HG02840 (cell line): ENCODE results near the gene GTF3C4.
"Not testable (repeated sequence)": the region's sequence is repeated elsewhere in the genome, so short reads cannot be mapped to it uniquely, and the experiment has no call there.

ENCODE experiments used
- ATAC-seq: cut with Tn5 transposase; IDR thresholded peaks from one replicate; pipeline ENCODE4 v1.9.1; 2021; ENCODE audit warnings: mild to moderate bottlenecking, moderate library complexity, moderate number of reproducible peaks; ENCODE audit not compliant: unreplicated experiment, low FRiP score

Gene GTF3C4

DNA sequence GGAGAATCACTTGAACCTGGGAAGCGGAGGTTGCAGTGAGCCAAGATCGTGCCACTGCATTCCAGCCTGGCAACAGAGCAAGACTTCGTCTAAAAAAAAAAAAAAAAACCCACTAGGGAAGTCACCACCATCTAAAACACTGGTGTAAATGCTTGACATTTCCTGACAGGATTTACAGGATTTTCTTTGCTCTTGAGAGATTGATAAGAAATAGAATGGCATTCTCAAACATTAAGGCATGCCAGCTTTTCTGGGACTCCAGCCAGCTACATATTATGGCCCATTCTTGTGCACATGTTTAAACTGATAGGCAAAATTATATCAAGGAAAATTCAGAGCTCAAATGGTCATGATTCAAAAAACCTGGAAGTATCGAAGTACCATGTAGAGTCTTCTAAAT is 28.7 kb downstream of the GTF3C4 start:
- no peak for ATAC-seq

DNA sequence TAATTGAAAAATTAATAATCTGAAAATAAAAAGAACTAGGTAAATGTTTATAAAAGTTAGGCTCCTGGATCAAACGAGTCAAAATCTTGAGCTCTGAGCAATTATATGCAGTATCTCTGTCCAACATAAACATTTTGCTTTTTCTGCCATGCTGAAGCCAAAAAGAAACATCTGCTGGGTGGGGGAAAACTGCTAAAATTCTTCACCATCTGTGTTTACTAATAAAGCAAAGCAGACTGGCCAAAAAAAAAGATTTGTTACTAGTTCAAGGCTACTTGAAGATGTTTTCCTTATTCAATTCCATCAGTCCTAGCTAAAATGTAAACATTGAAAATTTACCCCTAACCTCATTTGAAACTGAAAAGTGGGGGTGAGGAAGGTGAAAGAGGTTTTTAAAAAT is 29.7 kb downstream of the GTF3C4 start:
- ATAC-seq: no peak

DNA sequence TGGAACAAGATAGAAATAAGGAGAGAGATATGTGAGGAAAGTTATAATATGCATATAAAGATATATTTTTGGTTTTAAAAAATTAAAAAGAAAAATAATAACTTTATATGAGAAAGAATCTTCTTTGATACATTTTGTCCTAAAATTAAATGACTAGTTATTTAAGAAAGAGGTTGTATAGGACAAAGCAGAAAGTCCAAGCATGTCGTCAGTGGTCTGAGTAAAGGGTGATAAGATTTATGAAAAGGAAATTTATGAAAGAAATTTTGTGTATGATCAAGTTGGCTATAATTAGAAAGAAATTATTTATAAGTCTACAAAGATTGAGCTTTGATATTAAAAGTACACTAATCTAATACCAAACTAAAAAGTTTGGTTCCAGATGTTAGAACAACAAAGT is 32.0 kb downstream of the GTF3C4 start:
- no peak for ATAC-seq

DNA sequence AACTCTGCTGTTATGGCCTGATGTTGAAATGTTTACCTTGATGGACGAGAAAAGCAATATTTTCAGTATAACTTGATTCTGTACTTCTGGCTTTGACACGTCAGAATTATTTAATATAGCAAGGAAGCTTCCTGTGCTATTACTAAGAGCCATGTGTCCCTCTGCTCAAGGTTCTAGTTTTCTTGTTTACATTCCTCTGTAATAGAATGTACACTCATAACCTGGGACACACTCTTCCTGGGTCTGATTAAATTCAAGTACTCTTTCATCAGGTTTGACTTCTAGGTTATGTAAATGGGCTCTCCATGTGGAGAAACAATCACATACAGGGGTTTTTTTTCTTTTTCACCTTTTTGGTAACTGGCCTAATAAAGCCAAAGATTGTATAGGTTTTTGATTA is 33.1 kb downstream of the GTF3C4 start:
- no peak for ATAC-seq

DNA sequence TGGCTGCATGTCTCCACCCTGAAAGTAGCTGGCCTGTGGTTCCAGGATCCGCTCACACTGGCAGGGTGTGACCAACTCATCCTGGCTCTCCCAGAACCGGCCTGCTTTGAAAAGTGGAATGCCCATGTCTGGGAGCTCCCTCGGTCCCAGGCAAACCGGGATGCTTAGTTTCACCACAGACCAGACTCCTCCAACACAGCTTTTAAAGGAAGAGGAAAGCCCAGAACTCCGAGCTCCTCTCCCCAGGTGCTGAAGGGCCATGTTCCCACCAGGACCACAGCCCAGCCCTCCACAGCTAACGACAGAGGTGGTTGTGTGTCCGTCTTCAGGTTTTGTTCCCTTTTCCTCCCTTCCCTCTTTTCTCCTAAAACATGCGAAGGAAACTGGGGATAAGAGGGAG is 38.0 kb downstream of the GTF3C4 start:
- ATAC-seq: no peak

DNA sequence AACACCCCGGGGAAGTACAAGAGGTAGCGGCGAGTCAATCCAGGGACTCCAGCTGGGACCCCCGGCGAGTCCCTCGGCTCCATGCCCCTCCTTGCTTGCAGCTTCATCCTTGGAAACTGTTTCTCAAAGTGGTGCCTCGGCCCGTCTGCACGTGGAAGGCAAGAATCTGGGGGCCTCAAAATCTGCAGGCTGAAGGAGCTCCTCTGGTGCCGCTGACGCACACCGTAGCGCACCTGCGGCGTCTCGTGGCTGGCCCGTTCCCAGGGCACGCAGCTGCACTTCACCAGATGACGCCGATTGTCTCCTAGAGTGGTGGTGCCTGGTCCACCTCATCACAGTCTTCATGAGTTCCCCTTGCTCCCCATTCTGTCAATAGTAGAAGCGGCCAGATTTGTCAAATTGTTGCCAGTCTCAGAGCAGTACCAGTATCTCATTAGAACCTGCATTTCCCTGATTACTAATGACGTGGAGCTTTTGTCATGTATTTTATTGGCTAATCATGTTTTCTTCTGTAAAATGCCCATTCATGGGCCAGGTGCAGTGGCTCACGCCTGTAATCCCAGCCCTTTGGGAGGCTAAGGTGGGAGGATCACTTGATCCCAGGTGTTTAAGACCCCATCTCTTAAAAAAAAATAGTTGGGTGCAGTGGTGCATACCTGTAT is 38.6 kb downstream of the GTF3C4 start:
- no peak for ATAC-seq

DNA sequence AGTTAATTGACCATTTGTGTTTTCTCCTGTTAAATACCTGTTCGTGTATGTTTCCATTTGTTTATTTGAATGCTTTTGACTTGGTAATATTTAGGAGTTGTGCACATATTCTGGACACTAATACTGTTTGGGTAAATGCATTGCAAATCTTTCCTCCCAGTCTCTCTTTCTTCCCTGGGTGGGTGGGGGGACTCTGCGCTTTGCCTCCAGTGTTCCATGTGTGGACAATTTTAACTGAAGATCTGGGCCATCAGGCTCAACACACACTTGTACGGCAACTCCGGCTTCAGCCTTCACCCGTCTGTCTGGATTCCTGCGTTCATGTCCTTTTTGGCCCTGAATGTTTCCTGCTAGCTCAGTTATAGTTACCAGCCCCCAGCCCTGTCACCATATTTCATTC is 40.1 kb downstream of the GTF3C4 start:
- no peak for ATAC-seq

DNA sequence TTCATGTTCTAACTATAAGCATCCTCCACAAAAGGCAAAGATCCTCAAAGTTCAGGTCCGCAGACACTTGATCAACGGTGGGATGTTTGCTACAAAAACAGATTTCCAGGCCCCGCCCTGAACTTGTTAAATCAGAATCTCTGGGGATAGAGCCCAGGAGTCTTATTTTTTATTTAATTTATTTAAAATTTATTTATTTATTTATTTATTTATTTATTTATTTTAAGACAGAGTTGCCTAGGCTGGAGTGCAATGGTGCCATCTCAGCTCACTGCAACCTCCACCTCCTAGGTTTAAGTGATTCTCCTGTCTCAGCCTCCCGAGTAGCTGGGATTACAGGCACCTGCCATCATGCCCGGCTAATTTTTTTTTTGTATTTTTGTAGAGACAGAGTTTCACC is 40.9 kb downstream of the GTF3C4 start:
- not testable (repeated sequence) for ATAC-seq

DNA sequence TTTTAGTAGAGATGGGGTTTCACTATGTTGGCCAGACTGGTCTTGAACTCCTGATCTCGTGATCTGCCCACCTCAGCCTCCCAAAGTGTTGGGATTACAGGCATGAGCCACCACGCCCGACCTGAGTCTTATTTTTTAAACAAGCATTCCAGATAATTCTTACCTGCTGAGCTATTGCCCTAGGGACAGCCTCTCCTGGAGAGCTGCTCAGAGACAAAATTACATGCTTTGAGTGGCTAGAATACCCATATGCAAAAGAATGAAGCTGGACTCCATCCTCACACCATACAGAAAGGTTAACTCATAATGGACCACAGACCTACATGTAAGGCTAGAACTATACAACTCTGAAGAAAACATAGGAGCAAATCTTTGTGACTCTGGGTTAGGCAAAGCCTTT is 41.6 kb downstream of the GTF3C4 start:
- no peak for ATAC-seq

DNA sequence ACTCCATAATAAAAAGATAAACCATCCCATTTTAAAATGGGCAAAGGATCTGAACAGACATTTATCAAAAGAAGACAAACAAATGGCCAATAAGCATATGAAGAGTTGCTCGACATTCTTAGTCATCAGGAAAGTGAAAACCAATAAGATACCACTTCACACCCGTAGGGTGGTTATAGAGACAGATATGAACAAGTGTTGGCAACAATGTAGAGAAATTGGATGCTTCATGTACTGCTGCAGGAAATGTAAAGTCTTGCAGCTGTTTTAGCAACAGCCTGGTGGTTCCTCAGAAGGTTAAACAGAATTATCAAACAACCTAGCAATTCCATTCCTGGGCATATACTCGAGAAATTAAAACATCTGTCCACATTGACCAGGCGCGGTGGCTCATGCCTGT is 42.5 kb downstream of the GTF3C4 start:
- no peak for ATAC-seq

DNA sequence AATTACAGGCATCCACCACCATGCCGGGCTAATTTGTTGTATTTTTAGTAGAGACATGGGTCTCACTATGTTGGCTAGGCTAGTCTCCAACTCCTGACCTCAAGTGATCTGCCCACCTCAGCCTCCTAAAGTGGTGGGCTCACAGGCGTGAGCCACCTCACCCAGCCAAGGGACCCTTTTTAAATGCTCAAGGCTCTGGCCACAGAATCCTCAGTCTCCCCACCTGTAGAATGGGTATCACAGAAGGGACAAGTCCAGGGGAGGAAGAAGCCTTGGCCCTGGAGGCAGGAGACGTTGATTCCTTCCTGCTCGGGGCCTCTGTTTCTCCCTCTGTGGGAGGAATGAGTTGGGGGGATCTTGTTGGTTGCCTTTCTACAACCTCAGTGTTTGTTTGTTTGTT is 45.7 kb downstream of the GTF3C4 start:
- no peak for ATAC-seq

DNA sequence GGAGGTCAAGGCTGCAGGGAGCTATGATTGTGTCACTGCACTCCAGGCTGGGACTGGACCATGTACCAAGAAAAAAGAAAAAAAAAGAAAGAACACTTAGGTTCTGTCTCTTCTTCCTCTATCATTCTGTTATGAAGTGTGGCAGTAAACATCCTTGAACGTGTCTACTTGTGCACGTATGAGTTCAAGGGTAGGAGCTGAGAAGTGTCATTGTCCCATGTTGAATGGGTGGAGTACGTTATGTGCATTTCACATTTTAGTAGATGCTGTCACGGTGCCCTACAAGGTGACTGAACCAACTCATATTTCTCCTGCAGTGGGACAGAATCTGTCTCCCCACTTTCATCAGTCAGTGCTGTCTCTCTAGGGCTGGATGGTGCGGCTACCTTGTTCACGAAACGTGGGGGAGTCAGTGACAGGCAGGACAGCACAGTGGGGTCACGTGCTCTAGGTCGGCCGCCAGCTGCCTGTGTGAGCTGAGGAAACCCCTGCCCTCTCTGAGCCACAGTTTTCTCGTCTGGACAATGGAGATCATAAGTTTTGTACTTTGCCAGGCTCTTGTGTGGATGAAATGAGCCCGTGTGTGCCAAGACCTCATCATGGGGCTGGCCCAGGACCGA is 47.2 kb downstream of the GTF3C4 start:
- no peak for ATAC-seq

DNA sequence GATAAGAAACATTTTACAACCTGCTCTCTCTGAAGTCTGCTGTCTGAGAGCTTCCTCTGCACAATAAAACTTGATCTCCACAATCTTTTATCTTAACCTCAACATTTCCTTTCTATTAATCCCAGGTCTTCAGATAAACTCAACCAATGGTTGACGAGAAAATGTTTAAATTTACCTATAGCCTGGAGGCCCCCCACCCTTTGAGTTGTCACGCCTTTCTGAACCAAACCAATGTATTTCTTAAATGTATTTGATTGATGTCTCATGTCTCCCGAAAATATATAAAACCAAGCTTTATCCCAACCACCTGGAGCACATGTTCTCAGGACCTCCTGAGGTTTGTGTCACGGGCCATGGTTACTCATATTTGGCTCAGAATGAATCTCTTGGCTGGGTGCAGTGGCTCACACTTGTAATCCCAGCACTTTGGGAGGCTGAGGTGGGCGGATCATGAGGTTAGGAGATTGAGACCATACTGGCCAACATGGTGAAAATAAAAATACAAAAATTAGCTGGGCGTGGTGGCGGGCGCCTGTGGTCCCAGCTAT is 48.2 kb downstream of the GTF3C4 start:
- ATAC-seq: not testable (repeated sequence)

DNA sequence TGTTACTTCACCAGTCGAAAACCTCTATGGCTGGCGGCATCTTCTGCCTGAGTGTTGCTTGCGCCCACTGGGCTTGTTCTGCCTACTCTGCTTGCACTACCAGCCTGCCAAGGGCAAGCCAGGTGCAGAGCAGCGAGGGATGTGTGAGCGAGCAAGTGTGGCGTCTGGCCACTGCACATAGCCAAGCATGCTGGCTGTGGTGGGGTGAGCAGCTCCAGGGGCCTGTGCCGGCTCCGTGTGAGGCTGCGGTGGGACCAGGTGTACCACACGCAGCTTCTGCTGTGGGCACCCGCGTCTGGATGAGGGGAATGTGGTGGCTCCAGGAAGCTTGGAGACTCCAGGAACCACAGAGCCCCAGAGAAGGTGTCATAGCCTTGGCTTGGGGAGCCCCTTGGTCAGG is 51.4 kb downstream of the GTF3C4 start:
- no peak for ATAC-seq

DNA sequence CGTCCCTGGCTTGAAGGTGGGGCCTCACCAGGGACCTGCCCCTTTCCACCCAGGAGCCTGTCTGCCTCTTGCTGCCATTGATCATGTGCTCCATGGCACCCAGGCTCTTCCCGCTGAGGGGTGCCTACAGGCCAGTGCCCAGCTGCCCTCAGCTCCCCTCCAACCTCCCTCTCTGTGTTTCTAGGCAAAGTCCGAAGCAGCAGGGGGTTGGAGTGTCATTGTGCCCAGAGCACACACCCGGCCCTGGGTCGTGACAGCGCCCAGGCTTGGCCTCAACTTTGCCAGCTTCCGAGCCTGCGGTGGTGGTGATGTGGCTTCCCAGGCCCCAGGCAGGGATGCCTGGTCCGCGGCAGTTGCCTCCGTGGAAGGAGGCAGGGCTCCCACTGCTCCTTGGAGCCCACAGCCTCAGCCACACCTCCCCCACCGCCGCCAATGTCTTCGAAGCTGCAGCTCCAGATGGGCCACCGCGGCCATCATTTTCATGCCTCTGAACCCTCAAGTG is 52.4 kb downstream of the GTF3C4 start:
- no peak for ATAC-seq

DNA sequence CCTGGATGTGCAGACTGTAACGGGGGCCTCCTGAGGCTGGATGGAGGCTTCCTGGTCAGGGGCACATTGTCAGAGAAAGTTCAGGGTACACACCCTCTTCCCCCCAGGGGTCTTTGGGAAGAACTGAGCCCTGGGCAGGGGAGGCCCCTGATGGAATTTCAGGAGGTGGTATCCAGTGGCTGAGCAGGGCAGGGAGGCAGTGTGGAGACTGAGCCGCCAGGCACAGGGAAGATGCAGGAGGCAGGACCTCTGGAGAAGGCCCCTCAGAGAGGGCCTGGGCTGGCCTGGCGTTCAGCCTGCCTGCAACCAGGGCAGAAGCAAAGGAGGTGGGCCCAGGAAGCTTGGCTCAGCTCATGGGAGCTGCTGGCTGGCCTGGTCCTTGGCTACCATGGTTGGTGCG is 53.5 kb downstream of the GTF3C4 start:
- ATAC-seq: no peak

DNA sequence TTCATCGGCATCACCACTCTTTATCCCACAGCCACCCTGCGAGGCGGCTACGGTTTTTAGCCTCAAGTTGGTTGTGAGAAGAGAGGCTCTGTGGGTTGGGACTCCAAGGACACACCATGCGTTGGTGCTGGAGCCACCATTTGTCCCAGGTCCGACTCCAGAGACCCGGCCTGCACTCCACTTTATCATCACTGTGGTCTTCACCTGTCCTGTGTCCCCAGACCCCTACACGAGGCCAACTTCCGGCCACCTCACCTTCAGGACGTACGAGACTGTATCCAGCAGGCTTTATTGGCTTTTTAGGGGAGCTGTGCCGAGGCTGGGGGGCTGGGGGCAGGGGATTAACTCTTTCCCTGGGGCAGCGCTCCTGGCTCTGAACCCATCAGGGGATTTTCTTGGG is 55.0 kb downstream of the GTF3C4 start:
- ATAC-seq: no peak

DNA sequence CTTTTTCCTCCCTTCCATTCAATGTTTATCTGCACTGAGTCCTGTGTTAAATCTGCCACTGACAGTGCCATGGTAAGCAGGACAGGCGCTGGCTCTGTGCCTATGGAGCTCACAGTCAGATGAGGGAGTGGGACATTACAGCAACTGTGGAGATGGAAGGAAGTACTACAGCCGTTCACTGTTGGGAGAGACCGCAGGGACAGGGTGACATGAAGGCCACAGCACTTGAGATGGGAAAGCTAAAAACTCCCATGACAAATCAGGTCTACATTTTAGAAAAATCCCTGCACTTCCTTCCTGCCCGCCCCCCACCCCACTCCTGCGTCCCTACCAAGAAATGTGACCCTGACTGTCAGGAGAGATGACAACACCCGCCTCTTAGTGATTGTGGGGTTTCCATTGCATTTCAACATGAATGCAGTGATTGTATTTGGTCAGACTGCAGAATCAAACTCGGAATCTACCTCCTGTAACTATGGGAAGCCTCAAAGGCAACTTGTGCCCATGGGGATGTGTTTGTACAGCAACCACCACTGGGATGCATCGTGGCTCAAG is 56.4 kb downstream of the GTF3C4 start:
- no peak for ATAC-seq

DNA sequence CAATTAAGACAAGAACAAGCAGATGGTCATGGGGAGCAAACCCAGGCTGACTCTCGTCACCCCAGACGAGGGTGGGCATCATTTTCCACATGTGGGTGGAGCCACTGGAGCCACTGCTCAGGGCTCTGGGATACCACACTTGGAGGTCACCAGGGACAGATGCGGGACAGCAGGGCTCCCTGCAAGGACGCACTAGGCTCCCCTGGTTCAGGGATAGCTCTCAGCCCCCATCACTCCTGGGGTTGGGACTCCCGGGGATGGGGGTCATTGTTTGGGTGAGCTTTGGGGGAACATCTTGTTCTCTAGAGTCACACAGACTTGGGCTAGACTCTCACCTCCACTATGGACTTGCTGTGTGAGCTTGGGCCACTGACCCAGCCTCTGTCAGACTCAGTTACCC is 57.8 kb downstream of the GTF3C4 start:
- ATAC-seq: no peak

DNA sequence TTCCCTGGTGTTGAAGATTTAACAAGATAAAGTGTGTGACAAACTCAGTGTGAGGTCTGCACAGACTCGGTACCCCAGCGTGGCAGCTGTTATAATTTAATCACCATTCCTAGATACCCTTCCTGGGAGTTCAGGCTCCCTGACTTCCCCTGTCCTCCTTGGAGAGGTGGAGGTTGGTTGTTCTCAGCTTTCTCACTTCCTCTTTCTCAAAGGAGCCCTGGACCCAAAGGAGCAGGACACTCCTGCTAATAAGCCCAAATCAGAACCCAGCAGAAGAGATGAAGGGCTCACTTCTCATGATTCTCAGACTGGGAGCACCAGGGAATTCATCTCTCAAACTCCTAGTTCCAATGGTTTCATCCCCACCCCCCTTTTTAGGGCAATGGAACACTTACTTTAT is 58.2 kb downstream of the GTF3C4 start:
- no peak for ATAC-seq

DNA sequence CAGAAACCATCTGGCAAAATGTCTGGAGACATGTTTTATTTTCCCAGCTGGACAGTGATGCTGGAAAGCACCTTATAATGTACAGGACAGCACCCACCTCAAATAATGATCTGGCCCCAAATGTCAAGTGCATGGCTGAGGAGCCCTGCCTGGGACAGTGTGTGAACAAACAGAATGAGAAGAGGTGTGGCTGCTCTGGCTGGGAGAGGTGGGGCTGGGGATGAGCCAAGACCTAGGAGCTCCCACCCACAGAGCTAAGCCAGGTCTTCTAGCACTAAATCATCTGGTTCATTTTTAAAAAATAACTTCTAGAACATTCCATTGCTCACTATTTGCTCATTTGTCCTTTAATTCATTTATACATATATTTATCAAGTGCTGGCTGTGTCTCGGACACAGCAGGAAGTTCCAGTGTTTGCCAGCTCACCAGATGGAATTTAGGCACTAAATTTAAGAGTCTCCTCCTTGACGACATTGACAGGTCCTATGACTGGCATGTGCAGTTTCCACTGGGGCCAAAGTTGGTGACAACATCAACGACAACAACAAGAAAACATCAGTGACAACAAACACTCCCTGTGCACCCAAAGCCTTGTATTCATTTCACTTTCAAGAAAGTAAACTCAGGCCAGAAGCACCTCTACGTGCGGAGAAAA is 59.1 kb downstream of the GTF3C4 start:
- no peak for ATAC-seq
